Putamen (tissue), 1 donor: Measurements from ENCODE around the gene ALMS1.
"Not testable (repeated sequence)": the region's sequence is repeated elsewhere in the genome, so short reads cannot be mapped to it uniquely, and the experiment has no call there.

Experiments
- DNase-seq: peaks from one replicate; pipeline ENCODE4 v3.0.0-alpha.2; 2016; ENCODE audit warnings: low spot score

Gene ALMS1

GRCh38 chr2:73404409-73404808 lies 18.8 kb downstream of the ALMS1 start:
- no peak for DNase-seq

GRCh38 chr2:73406996-73407395 lies 21.4 kb downstream of the ALMS1 start:
- DNase-seq: no peak

GRCh38 chr2:73408198-73408597 lies 22.6 kb downstream of the ALMS1 start:
- DNase-seq: no peak

DNA sequence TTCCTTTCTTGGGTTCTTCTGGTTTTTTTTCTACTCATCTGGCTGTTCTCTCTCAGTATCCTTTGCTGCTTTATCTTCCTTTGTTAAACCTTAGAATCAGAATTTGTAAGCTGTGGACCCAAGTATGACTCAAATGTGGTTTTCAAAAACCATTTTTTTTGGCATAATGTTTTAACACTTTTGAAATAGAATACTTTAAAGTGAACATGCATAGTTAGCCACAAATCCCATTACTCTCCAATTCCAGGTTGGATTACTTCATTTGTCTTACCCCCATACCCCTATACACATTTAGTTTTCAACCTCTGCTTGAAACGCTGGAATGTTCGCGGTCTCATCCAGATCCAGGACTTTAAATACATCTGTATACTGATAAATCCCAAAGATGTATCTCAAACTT lies 29.1 kb downstream of the ALMS1 start:
- DNase-seq: no peak

DNA sequence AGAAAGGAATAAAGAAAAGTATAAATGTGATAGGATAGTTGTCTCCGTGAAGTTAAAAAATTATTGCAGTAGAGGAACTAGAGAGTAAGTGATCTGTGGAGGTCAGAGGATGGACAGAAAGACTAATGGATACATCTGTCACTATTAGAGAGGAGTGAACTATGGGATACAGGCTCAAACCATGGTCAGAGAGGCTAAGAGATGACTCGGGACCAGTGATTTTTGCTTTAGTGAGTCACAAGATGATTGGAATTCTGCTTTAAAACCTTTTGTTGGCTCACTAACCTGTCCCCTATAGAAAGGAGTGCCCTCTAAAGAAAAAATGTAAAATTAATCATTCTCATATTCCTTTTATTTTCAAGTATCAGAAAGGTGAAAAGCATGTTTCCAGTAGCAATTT lies 30.3 kb downstream of the ALMS1 start:
- DNase-seq: no peak

DNA sequence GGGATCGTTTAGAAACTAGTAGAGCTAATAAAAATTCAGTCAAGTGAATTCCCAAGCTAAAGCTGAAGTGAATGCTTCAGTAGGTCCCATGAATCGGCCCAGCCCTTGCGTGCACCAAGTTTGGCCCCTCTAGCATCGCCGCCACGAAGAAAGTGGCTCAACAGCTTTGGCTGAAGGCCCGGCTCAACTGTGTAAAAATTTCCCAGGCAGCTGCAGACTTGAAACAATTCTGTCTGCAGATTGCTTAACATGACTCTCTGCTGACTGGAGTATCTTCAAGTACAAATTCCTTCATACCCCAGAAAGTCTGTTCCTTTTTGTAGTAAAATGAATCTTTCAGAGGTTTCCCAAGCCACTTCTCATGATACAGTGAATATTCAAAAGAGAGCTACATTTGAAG lies 32.7 kb downstream of the ALMS1 start:
- peak; percentile 23 for DNase-seq

- no peak for DNase-seq
These were observed 38.3 kb downstream of the ALMS1 start for GRCh38 chr2:73423913-73424312.

- DNase-seq: no peak
These were observed 40.5 kb downstream of the ALMS1 start for GRCh38 chr2:73426176-73426575.

DNA sequence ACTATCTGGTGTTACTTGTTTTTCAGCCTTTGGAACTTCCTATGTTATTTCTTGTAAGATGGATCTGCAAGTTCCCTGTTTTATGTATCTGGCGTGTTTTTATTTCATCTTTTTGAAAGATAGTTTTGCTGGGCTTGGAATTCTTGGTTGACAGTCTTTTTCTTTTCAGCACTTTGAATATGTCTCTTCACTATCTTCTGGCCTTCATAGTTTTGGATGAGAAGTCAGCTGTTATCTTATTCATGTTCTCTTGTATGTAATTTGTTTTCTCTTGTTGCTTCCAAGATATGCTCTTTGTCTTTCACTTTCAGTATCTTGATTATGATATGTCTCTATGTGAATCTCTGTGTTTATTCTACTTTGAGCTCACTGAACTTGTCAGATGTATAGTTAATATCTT lies 50.4 kb downstream of the ALMS1 start:
- DNase-seq: no peak

DNA sequence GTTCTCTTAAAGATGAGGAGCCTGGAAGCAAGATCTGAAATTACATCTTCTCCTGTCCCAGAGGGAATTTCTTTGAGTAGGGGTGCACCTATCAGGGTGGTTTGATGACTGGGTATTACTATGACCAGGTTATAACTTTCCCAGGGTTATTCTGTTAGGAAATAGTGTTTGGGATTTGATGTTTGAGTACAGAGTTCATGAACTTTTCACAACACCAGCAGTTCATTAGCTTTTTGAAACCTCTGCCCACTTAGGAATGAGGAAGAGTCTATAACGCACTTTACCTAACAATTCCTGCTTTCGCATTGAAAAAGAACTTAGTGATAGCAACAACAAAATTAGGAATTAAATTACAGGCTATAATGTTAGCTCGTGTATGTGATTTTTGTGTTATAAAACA lies 58.6 kb downstream of the ALMS1 start:
- no peak for DNase-seq

- DNase-seq: no peak
These were observed 63.2 kb downstream of the ALMS1 start for GRCh38 chr2:73448856-73449255.

GRCh38 chr2:73449404-73449803 lies 63.8 kb downstream of the ALMS1 start:
- no peak for DNase-seq

DNA sequence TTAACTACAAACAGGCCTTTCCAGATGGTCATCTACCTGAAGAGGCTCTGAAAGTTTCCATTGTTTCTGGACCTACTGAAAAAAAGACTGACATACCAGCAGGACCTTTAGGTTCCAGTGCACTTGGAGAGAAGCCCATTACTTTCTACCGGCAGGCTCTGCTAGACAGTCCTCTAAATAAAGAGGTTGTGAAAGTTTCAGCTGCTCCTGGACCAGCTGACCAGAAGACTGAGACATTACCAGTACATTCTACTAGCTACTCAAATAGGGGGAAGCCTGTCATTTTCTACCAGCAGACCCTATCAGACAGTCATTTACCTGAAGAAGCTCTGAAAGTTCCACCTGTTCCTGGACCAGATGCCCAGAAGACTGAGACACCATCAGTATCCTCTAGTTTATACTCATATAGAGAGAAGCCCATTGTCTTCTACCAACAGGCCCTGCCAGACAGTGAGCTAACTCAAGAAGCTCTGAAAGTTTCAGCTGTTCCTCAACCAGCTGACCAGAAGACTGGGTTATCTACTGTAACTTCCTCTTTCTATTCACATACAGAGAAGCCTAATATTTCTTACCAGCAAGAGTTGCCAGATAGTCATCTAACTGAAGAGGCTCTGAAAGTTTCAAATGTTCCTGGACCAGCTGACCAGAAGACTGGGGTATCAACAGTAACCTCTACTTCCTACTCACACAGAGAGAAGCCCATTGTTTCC lies 65.8 kb downstream of the ALMS1 start:
- DNase-seq: no peak

DNA sequence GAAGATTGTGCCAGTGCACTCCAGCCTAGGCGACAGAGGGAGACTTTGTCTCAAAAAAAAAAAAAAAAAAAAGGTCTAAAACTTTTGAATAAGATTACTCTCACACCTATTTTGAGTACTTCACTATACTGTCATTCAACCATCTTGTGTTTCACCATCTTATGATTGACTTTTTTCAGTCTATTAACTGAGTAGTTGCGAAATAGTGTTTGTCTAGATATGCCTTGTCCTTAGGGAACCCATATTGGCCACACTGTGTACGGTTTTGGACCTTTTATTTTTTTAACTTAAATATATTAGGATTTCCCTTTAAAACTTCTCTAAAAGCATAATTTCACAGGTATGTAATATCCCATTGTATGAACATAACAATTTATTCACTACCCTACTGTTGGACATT lies 72.3 kb downstream of the ALMS1 start:
- no peak for DNase-seq

DNA sequence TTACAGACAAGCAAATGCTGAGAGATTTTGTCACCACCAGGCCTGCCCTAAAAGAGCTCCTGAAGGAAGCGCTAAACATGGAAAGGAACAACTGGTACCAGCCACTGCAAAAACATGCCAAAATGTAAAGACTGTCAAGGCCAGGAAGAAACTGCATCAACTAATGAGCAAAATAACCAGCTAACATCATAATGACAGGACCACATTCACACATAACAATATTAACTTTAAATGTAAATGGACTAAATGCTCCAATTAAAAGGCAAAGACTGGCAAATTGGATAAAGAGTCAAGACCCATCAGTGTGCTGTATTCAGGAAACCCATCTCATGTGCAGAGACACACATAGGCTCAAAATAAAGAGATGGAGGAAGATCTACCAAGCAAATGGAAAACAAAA lies 76.8 kb downstream of the ALMS1 start:
- not testable (repeated sequence) for DNase-seq

- no peak for DNase-seq
These were observed 82.7 kb downstream of the ALMS1 start for GRCh38 chr2:73468376-73468775.

GRCh38 chr2:73483874-73484273 lies 98.2 kb downstream of the ALMS1 start:
- DNase-seq: not testable (repeated sequence)

DNA sequence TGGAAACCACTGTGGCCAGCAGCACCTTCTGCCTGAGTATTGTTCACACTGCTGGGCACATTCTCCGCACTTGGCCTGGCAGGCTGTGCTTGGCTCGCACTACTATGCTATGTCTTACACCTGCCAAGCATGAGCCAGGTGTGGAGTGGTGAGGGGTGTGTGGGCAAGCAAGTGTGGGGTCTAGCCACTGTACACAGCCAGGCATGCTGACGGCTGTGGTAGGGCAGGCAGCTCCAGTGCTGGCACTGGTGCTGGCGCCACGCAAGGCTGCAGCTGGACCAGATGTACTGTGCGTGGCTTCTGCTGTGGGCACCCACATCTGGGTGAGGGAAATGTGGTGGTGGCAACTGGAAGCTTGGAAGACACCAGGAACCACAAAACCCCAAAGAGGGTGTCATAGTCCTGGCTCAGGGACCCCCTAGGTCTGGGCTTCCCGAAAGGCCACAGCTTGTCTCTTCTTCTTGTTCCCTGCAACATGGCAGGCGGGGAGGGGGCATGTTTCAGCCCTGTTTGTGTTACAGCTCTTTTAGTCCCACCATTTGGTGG lies 101.5 kb downstream of the ALMS1 start:
- DNase-seq: no peak

GRCh38 chr2:73488079-73488478 lies 102.4 kb downstream of the ALMS1 start:
- DNase-seq: no peak

- DNase-seq: no peak
These were observed 103.4 kb downstream of the ALMS1 start for GRCh38 chr2:73489053-73489452.

DNA sequence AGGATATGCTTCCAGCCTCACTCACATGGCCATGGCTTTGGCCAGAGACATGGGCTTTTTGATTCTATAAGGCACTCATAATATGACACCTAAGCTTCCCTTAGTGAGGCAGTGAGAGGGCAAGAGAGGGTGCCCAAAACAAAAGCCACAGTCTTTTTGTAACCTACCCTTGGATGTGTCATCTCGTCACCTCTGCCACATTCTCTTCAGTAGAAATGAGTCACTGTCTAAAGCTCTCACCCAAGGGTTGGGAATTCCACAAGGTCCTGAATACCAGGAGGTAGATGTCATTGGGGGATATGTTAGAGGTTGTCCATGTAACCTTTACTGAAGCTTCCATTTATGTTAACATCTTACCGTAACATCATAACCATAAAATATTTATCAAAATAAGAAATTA lies 108.4 kb downstream of the ALMS1 start:
- DNase-seq: no peak

DNA sequence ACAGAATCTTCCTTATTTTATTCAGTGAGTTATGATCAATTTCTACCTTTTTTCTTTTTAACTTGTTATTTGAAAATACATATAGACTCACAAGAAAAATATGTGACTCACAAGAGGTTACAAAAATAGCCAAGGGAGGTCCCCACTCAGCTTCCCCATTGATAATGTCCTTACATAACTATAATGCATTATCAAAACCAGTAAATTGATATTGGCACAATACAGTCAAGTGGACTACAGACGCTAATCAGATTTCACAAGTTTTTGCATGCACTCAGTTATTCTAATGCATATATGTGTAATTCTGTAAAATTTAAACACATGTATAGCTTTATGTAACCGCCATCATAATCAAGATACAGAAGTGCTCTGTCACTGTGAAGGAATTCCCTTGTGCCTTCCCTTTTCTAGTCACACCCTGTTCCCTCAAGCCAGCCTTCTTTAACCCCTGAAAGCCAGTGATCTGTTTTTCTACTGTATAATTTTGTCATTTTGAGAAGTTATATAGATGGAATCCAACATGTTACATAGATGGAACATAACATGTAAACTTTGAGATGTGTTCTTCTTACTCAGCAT lies 118.4 kb downstream of the ALMS1 start:
- DNase-seq: no peak

DNA sequence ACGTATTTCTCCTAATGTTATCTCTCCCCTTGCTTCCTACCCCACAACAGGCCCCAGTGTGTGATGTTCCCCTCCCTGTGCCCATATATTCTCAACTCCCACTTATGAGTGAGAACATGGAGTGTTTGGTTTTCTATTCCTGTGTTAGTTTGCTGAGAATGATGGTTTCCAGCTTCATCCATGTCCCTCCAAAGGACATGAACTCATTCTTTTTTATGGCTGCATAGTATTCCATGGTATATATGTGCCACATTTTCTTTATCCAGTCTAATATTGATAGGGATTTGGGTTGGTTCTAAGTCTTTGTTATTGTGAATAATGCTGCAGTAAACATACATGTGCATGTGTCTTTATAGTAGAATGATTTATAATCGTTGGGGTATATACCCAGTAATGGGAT lies 119.2 kb downstream of the ALMS1 start:
- not testable (repeated sequence) for DNase-seq

GRCh38 chr2:73510470-73510869 lies 124.8 kb downstream of the ALMS1 start:
- DNase-seq: not testable (repeated sequence)
